Measurements from ENCODE around the gene CNTLN.
"Not testable (repeated sequence)": the region's sequence is repeated elsewhere in the genome, so short reads cannot be mapped to it uniquely, and the experiment has no call there.

CNTLN gene

DNA sequence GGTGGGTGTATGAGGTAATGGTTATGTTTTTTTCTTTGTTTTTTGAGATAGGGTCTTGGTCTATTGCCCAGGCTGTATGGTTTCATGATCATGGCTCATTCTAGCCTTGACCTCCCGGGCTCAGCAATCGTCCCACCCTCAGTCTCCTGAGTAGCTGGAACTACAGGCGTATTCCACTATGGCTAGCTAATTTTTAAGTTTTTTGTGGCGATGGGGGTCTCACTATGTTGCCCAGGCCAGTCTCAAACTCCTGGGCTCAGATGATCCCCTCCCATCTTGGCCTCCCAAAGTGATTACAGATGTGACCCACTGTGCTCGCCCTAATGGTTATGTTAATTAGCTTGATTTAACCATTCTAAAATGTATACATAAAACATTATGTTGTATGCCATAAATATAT, 5.6 kb downstream of the CNTLN start:
- no peak for DNase-seq (ENCODE audit: low read depth in 1 of 2, low spot score in 1 of 2)
- in situ Hi-C loops (cut with HindIII; ENCODE audit: low pct_unique_long_range_greater_than_20kb, low sequenced_read_pairs) = no loop called here
- no peak for TF ChIP-seq JUND (IDR thresholded peaks at IDR 0.05; ENCODE audit: low read depth)

DNA sequence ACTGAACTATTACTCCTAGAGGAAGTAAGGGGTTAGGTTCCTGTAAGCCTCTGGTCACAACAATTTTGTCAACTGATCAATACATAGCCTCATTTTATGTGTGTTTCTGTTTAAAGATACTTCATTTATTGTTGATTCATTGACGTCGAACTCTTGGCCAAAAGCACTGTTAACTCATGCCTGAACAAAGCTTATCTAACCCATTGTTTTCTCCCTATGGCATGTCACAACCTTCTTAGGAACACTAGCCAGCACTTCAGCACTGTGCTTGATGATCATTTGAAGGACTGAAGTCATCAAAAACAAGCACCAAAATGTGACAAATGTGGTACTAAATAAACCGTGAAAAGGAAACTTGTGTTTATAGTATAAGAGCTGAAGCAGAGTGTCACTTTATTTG, 13.5 kb downstream of the CNTLN start:
- no peak for DNase-seq (ENCODE audit: low read depth in 1 of 2, low spot score in 1 of 2)
- TF ChIP-seq JUND (IDR thresholded peaks at IDR 0.05; ENCODE audit: low read depth) = no peak
- in situ Hi-C loops (cut with HindIII; ENCODE audit: low pct_unique_long_range_greater_than_20kb, low sequenced_read_pairs) = no loop called here

DNA sequence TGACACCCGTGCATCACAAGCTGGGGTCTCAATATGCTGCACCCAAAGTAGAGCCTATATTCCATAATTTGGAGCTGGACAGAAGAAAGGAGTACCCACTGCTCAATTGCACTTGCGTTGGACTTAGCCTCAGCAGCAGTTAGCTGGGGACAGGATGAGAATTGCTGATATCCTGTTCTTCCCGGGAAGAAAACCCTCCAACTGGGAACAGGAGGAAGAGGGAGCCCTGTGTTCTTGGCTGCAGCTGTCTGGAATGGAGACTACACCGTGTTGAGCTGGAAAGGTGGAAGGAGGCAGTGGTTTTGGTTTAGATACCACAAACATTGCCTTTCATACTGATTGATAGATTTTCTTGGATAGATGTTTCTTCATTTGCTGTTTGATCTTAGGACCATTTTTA, 24.6 kb downstream of the CNTLN start:
- DNase-seq (ENCODE audit: low read depth in 1 of 2, low spot score in 1 of 2) = no peak
- TF ChIP-seq JUND (IDR thresholded peaks at IDR 0.05; ENCODE audit: low read depth) = no peak
- in situ Hi-C loops (cut with HindIII; ENCODE audit: low pct_unique_long_range_greater_than_20kb, low sequenced_read_pairs) = no loop called here

DNA sequence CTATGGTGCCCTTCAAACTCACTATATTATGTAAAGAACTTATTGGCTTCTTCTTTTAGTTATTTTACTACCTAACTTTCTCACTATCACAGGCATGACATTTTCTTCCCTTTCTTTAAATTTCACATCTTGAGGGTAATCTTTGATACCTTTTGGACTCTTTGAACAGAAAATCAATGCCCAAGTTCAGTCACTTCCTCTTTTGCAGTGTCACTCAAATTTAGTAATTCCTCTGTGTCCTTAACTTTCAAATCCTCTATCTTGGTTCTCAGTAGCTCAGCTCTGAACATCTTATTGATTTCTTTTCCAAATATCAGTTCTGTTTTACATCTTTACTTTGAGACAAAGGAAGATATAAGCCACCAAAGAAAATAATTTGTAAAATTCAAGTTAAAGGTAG, 25.5 kb downstream of the CNTLN start:
- in situ Hi-C loops (cut with HindIII; ENCODE audit: low pct_unique_long_range_greater_than_20kb, low sequenced_read_pairs) = no loop called here
- DNase-seq (ENCODE audit: low read depth in 1 of 2, low spot score in 1 of 2) = no peak
- TF ChIP-seq JUND (IDR thresholded peaks at IDR 0.05; ENCODE audit: low read depth) = no peak

DNA sequence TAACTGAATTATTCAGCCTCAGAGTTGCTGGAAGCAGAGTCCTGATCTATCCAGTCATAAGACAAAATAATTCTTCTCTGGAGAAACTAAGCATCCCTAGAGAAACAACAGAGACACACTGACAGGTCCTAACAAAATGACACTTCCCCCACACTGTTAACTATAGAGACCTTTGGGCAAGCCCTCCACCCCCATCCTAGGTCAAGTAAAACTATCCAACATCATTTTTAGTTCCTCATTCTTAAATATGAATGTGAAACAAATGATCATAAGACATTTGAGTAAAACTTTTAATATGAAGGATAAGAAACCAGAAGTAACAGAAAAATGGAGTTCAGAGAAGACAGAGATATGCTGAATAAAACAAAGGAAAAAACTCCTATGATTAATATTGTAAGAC, 30.9 kb downstream of the CNTLN start:
- in situ Hi-C loops (cut with HindIII; ENCODE audit: low pct_unique_long_range_greater_than_20kb, low sequenced_read_pairs) = no loop called here
- no peak for DNase-seq (ENCODE audit: low read depth in 1 of 2, low spot score in 1 of 2)
- no peak for TF ChIP-seq JUND (IDR thresholded peaks at IDR 0.05; ENCODE audit: low read depth)

DNA sequence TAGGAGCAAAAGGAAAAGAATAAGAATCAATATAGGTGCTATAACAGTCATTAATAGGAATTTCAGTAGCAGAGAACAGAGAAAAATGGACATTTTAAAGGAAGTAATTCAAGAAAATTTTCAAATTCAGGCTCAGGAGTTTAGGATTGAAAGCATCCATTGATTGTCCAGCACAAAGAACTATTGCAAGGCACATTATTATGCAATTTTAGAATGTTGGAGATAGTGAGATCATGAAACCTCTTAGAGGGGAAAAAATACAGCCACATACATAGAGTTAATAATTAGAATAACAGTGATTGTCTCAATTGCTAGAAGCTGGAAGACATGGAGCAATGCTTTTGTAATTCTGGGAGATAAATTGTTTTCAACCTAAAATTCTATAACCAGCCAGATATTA, 31.5 kb downstream of the CNTLN start:
- DNase-seq (ENCODE audit: low read depth in 1 of 2, low spot score in 1 of 2) = no peak
- TF ChIP-seq JUND (IDR thresholded peaks at IDR 0.05; ENCODE audit: low read depth) = no peak

DNA sequence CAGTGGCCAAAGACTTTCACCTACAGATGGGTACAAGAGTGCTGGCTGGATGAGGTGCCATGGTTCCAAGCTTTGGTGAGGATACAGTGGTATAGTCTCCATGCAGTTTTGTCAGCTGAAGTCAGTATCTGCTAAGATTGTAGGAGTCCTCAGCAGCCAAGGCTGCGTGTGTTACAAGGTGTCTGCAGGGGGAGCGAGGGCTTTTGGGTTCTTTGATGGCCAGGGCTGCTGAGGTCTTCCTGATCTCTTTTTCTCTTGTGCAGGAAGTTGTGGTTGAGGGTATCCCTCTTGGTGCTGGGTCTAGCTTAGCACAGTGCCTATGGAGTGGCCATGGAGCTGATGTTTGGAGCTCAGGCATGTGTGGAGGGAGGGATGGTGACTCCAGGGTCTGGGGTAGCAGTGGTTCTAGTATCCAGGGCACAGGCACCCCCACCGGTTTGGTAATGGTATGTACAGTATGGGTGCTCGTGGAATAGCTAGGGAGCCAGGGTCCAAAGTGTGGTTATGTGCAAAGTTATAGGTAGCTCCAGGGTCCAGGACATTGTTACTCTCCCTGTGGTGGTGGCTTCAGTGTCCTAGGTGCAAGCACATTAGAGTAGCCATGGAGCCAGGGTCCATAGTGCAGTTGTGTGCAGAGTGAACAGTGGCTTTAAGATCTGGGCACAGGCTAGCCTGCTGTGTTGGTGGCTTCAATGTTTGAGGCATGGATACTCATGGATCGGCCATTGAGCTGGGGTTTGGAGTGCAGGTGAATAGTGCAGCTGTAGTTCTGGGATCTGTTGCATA, 36.7 kb downstream of the CNTLN start:
- DNase-seq (ENCODE audit: low read depth in 1 of 2, low spot score in 1 of 2) = no peak
- no peak for TF ChIP-seq JUND (IDR thresholded peaks at IDR 0.05; ENCODE audit: low read depth)
- in situ Hi-C loops (cut with HindIII; ENCODE audit: low pct_unique_long_range_greater_than_20kb, low sequenced_read_pairs) = no loop called here

More for the DNA sequence above, 31.5 kb downstream of the CNTLN start:
- in situ Hi-C loops (cut with HindIII; ENCODE audit: low pct_unique_long_range_greater_than_20kb, low sequenced_read_pairs) = no loop called here

DNA sequence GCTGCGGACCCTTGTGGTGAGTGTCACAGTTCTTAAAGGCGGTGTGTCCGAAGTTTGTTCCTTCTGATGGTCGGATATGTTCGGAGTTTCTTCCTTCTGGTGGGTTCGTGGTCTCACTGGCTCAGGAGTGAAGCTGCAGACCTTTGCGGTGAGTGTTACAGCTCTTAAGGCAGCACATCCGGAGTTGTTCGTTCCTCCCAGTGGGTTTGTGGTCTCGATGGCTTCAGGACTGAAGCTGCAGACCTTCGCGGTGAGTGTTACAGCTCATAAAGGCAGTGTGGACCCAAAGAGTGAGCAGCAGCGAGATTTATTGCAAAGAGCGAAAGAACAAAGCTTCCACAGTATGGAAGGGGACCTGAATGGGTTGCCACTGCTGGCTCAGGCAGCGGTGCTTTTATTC, 42.7 kb downstream of the CNTLN start:
- DNase-seq (ENCODE audit: low read depth in 1 of 2, low spot score in 1 of 2); in situ Hi-C loops (cut with HindIII; ENCODE audit: low pct_unique_long_range_greater_than_20kb, low sequenced_read_pairs): not testable (repeated sequence)

DNA sequence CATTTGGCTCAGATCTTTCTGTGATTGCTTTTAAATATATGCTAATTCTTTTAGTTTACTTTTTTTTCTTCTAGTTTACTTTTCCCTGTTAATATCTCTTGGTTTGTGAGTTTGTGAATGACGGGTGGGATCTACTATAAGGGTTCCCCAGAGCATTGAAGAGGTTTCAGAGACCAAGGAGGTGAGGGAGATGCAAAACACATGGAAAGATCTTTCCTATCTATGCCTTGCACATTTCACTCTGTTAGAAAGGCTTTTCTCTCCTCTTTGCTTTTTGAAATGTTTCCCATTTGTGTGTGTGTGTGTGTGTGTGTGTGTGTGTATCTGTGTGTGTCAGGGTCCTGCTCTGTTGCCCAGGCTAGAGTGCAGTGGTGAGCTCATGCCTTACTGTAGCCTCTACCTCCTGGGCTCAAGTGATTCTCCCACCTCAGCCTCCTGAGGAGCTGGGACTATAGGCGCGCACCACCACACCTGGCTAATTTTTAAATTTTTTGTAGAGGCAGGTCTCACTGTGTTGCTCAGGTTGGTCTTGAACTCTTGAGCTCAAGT, 50.7 kb downstream of the CNTLN start:
- no peak for TF ChIP-seq JUND (IDR thresholded peaks at IDR 0.05; ENCODE audit: low read depth)
- no peak for DNase-seq (ENCODE audit: low read depth in 1 of 2, low spot score in 1 of 2)
- in situ Hi-C loops (cut with HindIII; ENCODE audit: low pct_unique_long_range_greater_than_20kb, low sequenced_read_pairs) = no loop called here

DNA sequence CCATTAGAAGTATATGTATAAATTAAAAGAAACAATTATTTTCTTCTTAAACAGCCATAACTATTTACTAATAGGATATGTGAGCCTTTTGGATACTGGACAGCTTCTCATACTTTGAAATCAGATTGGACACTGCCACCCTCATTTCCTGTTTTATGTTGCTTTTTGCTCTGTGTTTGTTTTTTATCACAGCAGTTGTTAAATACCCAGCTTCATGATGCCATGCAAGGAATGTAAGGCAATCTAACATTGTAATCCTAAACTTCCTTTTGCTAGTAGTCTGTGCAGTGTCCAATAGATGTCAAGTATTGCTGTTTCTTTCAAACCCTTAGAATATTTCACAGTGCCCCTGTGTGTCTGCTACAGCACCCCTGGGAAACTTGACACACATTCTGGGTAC, 56.2 kb downstream of the CNTLN start:
- no peak for TF ChIP-seq JUND (IDR thresholded peaks at IDR 0.05; ENCODE audit: low read depth)
- in situ Hi-C loops (cut with HindIII; ENCODE audit: low pct_unique_long_range_greater_than_20kb, low sequenced_read_pairs) = no loop called here
- DNase-seq (ENCODE audit: low read depth in 1 of 2, low spot score in 1 of 2) = no peak

DNA sequence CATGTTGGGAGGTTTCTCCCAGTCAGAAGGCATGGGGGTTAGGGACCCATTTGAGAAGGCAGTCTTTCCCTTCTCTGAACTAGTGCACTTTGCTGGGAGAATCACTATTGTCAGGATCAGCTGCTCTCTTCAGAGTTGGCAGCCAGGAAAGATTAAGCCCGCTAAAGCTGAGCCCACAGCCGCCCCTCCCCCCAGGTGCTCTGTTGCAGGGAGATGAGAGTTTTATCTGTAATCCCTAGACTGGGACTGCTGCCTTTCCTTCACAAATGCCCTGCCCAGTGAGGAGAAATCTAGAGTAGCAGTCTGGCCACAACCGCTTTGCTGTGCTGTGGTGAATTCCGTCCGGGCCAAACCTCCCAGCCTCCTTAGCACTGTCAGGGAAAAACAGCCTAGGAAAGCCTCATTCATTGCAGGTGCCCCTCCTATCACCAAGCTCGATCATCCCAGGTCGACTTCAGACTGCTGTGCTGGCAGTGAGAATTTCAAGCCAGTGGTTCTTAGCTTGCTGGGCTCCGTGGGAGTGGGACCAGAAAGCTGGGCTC, 69.8 kb downstream of the CNTLN start:
- in situ Hi-C loops (cut with HindIII; ENCODE audit: low pct_unique_long_range_greater_than_20kb, low sequenced_read_pairs) = no loop called here
- no peak for DNase-seq (ENCODE audit: low read depth in 1 of 2, low spot score in 1 of 2)
- TF ChIP-seq JUND (IDR thresholded peaks at IDR 0.05; ENCODE audit: low read depth) = no peak

DNA sequence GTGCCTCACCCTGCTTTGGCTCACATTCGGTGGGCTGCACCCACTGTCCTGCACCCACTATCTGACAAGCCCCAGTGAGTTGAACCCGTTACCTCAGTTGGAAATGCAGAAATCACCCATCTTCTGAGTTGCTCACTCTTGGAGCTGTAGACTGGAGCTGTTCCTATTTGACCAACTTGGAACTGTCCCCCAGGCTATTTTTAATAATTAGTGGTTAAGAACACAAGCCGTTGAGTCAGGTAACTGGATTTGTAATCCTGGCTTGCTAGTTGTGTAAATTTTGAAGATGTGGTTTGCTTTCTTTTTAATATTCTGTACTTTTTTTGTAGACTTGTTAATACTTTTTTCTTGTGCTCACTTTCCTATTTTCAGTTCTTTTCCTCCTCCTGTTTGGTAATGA, 81.2 kb downstream of the CNTLN start:
- in situ Hi-C loops (cut with HindIII; ENCODE audit: low pct_unique_long_range_greater_than_20kb, low sequenced_read_pairs) = no loop called here
- TF ChIP-seq JUND (IDR thresholded peaks at IDR 0.05; ENCODE audit: low read depth) = no peak
- peak in 1 of 2 experiments; percentile 24 for DNase-seq (ENCODE audit: low read depth in 1 of 2, low spot score in 1 of 2)

DNA sequence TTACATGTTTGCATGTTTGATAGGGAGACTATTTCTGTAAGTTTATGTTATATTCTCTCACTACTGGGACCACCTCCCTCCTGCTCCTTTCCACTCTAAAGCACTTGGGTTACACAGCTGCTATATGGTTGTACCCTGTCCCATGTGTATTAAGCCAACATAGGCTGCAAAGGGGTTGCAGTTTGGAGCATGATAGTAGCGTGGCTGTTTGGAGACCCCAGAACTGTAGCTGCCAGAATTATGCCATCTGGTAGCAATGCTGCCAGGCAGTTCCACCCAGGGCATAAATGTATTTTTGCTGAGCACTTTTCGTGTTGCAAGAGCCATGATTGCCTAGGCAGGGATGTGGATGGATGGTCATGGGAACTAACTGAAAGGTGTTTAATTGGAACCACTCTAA, 81.8 kb downstream of the CNTLN start:
- in situ Hi-C loops (cut with HindIII; ENCODE audit: low pct_unique_long_range_greater_than_20kb, low sequenced_read_pairs) = no loop called here
- DNase-seq (ENCODE audit: low read depth in 1 of 2, low spot score in 1 of 2) = no peak
- no peak for TF ChIP-seq JUND (IDR thresholded peaks at IDR 0.05; ENCODE audit: low read depth)
